Endothelial cell of umbilical vein (primary cell): ENCODE measurements around the gene RTN4IP1. TPM values are rescaled to one million over a fixed set of nuclear protein-coding genes. Genes with fewer than 3 reads are reported as not detected.
"Not testable (repeated sequence)": the region's sequence is repeated elsewhere in the genome, so short reads cannot be mapped to it uniquely, and the experiment has no call there.

Experiments used
- BruUV-seq: library from RNA; stranded (reverse); fragments of 400-500 nt; replicated peaks from 2 replicates; lab custom pipeline; 2021; lab: Mats Ljungman, UMichigan
- CTCF ChIA-PET: fragments of 300-600, 350-600 bp; sonication (Branson Sonifier 250); formaldehyde crosslinking; loops from one replicate; lab custom pipeline; 2021; ENCODE audit warnings: antibody characterized with exemption, inconsistent platforms; lab: Charles Lee
- POLR2A ChIA-PET: fragments of 300-600, 350-600 bp; sonication (Branson Sonifier 250); formaldehyde crosslinking; loops from one replicate; lab custom pipeline; 2021; ENCODE audit warnings: antibody characterized with exemption, inconsistent platforms; lab: Charles Lee
- DNase-seq: peaks from one replicate; pipeline ENCODE4 v3.0.0-alpha.2; 2011; ENCODE audit warnings: low read depth, low spot score
- FAIRE-seq: peaks from 2 replicates; lab custom pipeline; 2011; peaks lifted over from hg19 to GRCh38; lab: Jason Lieb, UNC
- H2AFZ ChIP-seq: 2 replicates; pipeline ENCODE4 v1.6.0; 2012; ENCODE audit warnings: low read depth, low read length, control low read depth, inconsistent platforms
- H3K27ac ChIP-seq: 2 replicates; pipeline ENCODE4 v1.5.1; 2011; ENCODE audit warnings: low read depth, mild to moderate bottlenecking, control low read depth, low read length, moderate library complexity; ENCODE audit not compliant: insufficient read depth
- H3K27me3 ChIP-seq, 2 experiments: 2 replicates each; pipeline versions ENCODE4 v1.6.0 to v1.6.1; 2011; ENCODE audit warnings: low read length in 2 of 2, mixed read lengths in 1 of 2; ENCODE audit not compliant: control insufficient read depth in 2 of 2, insufficient read depth in 2 of 2
- H3K36me3 ChIP-seq, 2 experiments: 2 replicates in 1 of 2; 3 replicates in 1 of 2; pipeline ENCODE4 v1.5.1; 2011; ENCODE audit warnings: low read length in 2 of 2, mild to moderate bottlenecking in 1 of 2, moderate library complexity in 1 of 2; ENCODE audit not compliant: control insufficient read depth in 2 of 2, insufficient read depth in 2 of 2; ENCODE audit errors: extremely low read depth in 1 of 2
- H3K4me1 ChIP-seq: 3 replicates; pipeline ENCODE4 v1.5.1; 2011; ENCODE audit warnings: mild to moderate bottlenecking, low read length; ENCODE audit not compliant: control insufficient read depth, insufficient read depth; ENCODE audit errors: extremely low read depth
- H3K4me2 ChIP-seq: 2 replicates; pipeline ENCODE4 v1.6.1; 2011; ENCODE audit warnings: low read length, control low read depth, mixed read lengths; ENCODE audit not compliant: insufficient read depth
- H3K4me3 ChIP-seq, 3 experiments: fragments of 200-600 bp in 1 of 3; sonication (generic), shearing (Covaris generic) in 1 of 3; replicated peaks in 1 of 3; 2 replicates each; pipeline ENCODE4 v1.5.1; 2011 to 2016; ENCODE audit warnings: control low read depth in 3 of 3, low read length in 3 of 3, mild to moderate bottlenecking in 2 of 3, inconsistent platforms in 1 of 3, low read depth in 1 of 3, moderate library complexity in 1 of 3; ENCODE audit not compliant: insufficient read depth in 1 of 3
- H3K79me2 ChIP-seq: 2 replicates; pipeline ENCODE4 v1.6.0; 2012; ENCODE audit warnings: low read length, inconsistent platforms; ENCODE audit not compliant: control insufficient read depth, insufficient read depth
- H3K9ac ChIP-seq: replicated peaks from 2 replicates; pipeline ENCODE3; 2011; ENCODE audit warnings: low read length, control low read depth; ENCODE audit not compliant: insufficient read depth; ENCODE audit errors: extremely low read depth
- H3K9me1 ChIP-seq: replicated peaks from 3 replicates; pipeline ENCODE4 v1.6.0; 2011; ENCODE audit warnings: mild to moderate bottlenecking, low read length; ENCODE audit not compliant: control insufficient read depth, insufficient read depth; ENCODE audit errors: extremely low read depth
- H3K9me3 ChIP-seq: replicated peaks from 2 replicates; pipeline ENCODE4 v1.5.1; 2012; ENCODE audit warnings: low read length, inconsistent platforms; ENCODE audit not compliant: control insufficient read depth, insufficient read depth
- H4K20me1 ChIP-seq: replicated peaks from 2 replicates; pipeline ENCODE3; 2011; ENCODE audit warnings: mild to moderate bottlenecking, low read length; ENCODE audit not compliant: control insufficient read depth, insufficient read depth; ENCODE audit errors: extremely low read depth
- EZH2 ChIP-seq: IDR thresholded peaks from 2 replicates; pipeline ENCODE4 v1.6.1; 2012; ENCODE audit warnings: borderline replicate concordance, low read depth, mild to moderate bottlenecking, moderate library complexity, low read length, inconsistent platforms; ENCODE audit not compliant: severe bottlenecking
- FOS ChIP-seq: IDR thresholded peaks from 2 replicates; pipeline ENCODE4 v1.6.1; 2011; ENCODE audit warnings: mild to moderate bottlenecking, low read length, moderate library complexity, borderline replicate concordance; ENCODE audit not compliant: insufficient read depth
- GATA2 ChIP-seq: IDR thresholded peaks from 2 replicates; pipeline ENCODE4 v1.7.0; 2011; ENCODE audit warnings: low read depth, mild to moderate bottlenecking, moderate library complexity, mixed read lengths, low read length; ENCODE audit not compliant: insufficient read length, insufficient read depth
- POLR2A ChIP-seq: IDR thresholded peaks from 2 replicates; pipeline ENCODE4 v1.6.1; 2012; ENCODE audit warnings: low read depth, mild to moderate bottlenecking, control low read depth, low read length
- dilution Hi-C: fragments of 300-500 bp; cut with MboI; formaldehyde crosslinking; loops from one replicate; pipeline ENCODE4 v1.15.0; 2019; ENCODE audit warnings: low sequenced_read_pairs; ENCODE audit not compliant: extremely low pct_ligation_motif_present
- intact Hi-C: fragments of 100-400 bp; cut with micrococcal nuclease; formaldehyde crosslinking; loops from one replicate; pipeline ENCODE4 v1.10.0; 2022
- polyA plus RNA-seq, 4 experiments: library from polyadenylated mRNA; depleted of rRNA in 3 of 4; stranded (reverse) in 3 of 4; unstranded in 1 of 4; fragments of >200 nt; gene quantifications; 2 replicates each; pipeline versions ENCODE4 v1.2.1 to v1.2.3, GENCODE V29; 2011 to 2012; ENCODE audit warnings: missing spikeins in 1 of 4
- total RNA-seq: library from RNA; stranded (reverse); gene quantifications from 2 replicates; pipeline ENCODE4 v1.2.3, GENCODE V29; 2021
- TF ChIP-seq, protein P1 (sequence below), 2 donors: IDR thresholded peaks; 1 replicate in 1 of 2; 2 replicates in 1 of 2; pipeline ENCODE4 v1.5.1; 2011; ENCODE audit warnings: low read length in 2 of 2, mild to moderate bottlenecking in 2 of 2, moderate library complexity in 2 of 2, control low read depth in 1 of 2, inconsistent platforms in 1 of 2, low read depth in 1 of 2; ENCODE audit not compliant: insufficient read depth in 1 of 2; ENCODE audit errors: extremely low read depth in 1 of 2
- TF ChIP-seq, protein P2 (sequence below): IDR thresholded peaks from 2 replicates; pipeline ENCODE4 v1.6.1; 2011; ENCODE audit not compliant: insufficient read depth, insufficient read length

The RTN4IP1 gene
- total and polyA plus RNA-seq, 2 donors (not counting 3 experiments of a cell fraction or from before 2014, with no cell fraction given) = 3.9 to 5.4 TPM

DNA sequence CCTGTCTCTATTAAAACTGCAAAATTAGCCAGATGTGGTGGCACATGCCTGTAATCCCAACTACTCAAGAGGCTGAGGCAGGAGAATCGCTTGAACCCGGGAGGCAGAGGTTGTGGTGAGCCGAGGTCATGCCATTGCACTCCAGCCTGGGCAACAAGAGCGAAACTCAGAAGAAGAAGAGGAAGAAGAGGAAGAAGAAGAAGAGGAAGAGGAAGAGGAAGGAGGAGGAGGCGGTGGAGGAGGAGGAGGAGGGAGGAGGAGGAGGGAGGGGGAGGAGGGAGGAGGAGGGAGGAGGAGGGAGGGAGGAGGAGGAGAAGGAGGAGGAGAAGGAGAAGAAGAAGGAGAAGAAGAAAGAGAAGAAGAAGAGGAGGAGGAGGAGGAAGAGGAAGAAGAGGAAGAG lies 40.4 kb downstream of the RTN4IP1 start:
- CTCF ChIA-PET, H3K9me1 ChIP-seq, H4K20me1 ChIP-seq, FAIRE-seq, dilution Hi-C loops, H3K79me2 ChIP-seq, intact Hi-C loops, H3K36me3 ChIP-seq, H3K9me3 ChIP-seq, H3K4me2 ChIP-seq, H3K9ac ChIP-seq, DNase-seq, POLR2A ChIA-PET, BruUV-seq, H3K27ac ChIP-seq, H3K4me1 ChIP-seq, H3K4me3 ChIP-seq, H3K27me3 ChIP-seq, H2AFZ ChIP-seq: not testable (repeated sequence)

DNA sequence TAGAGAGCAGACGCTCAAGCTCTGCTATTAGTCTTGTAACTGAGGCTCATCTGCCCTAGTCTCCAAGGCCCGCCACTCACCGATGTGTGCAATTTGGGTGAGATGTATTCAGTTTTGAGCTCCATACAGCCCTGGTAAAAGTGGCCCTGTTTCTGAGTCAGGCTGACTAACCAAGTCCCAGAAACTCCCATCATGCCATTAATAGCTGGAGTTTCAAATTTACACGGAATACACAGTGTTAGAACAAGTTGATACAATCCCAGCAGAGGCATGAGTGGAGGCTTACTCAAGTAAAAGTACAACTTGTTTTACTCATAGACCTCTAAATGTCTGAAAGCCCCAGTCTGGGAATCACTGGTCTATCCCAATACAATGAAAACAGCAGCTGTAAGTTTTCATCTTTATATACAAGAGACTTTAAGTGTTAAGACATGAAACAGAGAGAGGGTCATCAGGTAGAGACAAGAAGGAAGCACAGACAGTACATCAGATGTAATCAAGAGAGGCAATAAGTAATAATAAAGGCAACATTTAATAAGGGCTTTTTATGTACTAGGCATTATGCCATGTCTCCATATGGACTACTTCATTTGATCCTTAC lies 42.4 kb downstream of the RTN4IP1 start:
- no peak for DNase-seq
- intact Hi-C loops = no loop called here
- no peaks in the 10 kb centered on the region for H3K9me1 ChIP-seq
- dilution Hi-C loops = no loop called here
- H2AFZ ChIP-seq = no peak overlapping the region
- no peak overlapping the region for H3K9ac ChIP-seq
- no peaks in the 10 kb centered on the region for H3K4me1 ChIP-seq
- no peak for FAIRE-seq
- no TSS peak for BruUV-seq
- no peaks in the 10 kb centered on the region for H3K9me3 ChIP-seq
- H3K27me3 ChIP-seq = no peaks in the 10 kb centered on the region
- H3K36me3 ChIP-seq = no peaks in the 10 kb centered on the region
- TF ChIP-seq POLR2A (no peak), FOS (no peak), GATA2 (no peak), EZH2 (no peak)
- TF ChIP-seq, protein P1, sequence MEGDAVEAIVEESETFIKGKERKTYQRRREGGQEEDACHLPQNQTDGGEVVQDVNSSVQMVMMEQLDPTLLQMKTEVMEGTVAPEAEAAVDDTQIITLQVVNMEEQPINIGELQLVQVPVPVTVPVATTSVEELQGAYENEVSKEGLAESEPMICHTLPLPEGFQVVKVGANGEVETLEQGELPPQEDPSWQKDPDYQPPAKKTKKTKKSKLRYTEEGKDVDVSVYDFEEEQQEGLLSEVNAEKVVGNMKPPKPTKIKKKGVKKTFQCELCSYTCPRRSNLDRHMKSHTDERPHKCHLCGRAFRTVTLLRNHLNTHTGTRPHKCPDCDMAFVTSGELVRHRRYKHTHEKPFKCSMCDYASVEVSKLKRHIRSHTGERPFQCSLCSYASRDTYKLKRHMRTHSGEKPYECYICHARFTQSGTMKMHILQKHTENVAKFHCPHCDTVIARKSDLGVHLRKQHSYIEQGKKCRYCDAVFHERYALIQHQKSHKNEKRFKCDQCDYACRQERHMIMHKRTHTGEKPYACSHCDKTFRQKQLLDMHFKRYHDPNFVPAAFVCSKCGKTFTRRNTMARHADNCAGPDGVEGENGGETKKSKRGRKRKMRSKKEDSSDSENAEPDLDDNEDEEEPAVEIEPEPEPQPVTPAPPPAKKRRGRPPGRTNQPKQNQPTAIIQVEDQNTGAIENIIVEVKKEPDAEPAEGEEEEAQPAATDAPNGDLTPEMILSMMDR (IDR thresholded peaks at IDR 0.05; ENCODE audit: extremely low read depth in 1 of 2, insufficient read depth in 1 of 2, low read depth in 1 of 2, low read length in 2 of 2) = no peak
- TF ChIP-seq, protein P2, sequence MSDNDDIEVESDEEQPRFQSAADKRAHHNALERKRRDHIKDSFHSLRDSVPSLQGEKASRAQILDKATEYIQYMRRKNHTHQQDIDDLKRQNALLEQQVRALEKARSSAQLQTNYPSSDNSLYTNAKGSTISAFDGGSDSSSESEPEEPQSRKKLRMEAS = no peak
- no peaks in the 10 kb centered on the region for H4K20me1 ChIP-seq
- ChIA-PET POLR2A (no interaction called here), CTCF (interaction anchor here (1.4 kb wide), 1 partner anchor 21 kb away, joined by 3 read pairs; no protein-coding TSS in a partner anchor)
- H3K4me3 ChIP-seq = no peak overlapping the region
- no peaks in the 10 kb centered on the region for H3K79me2 ChIP-seq
- H3K4me2 ChIP-seq = no peak overlapping the region
- no peak overlapping the region for H3K27ac ChIP-seq
